Pancreas (tissue), 10 donors: ENCODE measurements around the gene LENG8. TPM values are rescaled to one million over a fixed set of nuclear protein-coding genes. Genes with fewer than 3 reads are reported as not detected.

Source experiments
- ATAC-seq, 4 donors: fragments of 200-7000 bp; cut with Tn5 transposase; one replicate each; pipeline versions ENCODE4 v1.8.0 to v1.9.1; 2020; ENCODE audit warnings: mild to moderate bottlenecking in 4 of 4, moderate library complexity in 4 of 4
- DNase-seq, 6 donors: peaks; one replicate each; pipeline ENCODE4 v3.0.0-alpha.2; 2020
- FAIRE-seq: peaks from 2 replicates; lab custom pipeline; 2012; peaks lifted over from hg19 to GRCh38; lab: Jason Lieb, UNC
- H3K27ac ChIP-seq, 4 donors: fragments of 200-600 bp; sonication (generic); 1 replicate in 3 of 4; 2 replicates in 1 of 4; pipeline versions ENCODE4 v1.5.0 to v1.8.0; 2020
- H3K27me3 ChIP-seq, 4 donors: fragments of 200-600 bp; one replicate each; pipeline ENCODE4 v1.8.0; 2021
- H3K36me3 ChIP-seq, 3 donors: fragments of 200-600 bp; sonication (generic) in 1 of 3; one replicate each; pipeline versions ENCODE4 v1.5.0 to v1.8.0; 2020 to 2021
- H3K4me1 ChIP-seq, 3 donors: fragments of 200-600 bp; one replicate each; pipeline ENCODE4 v1.8.0; 2021
- H3K4me3 ChIP-seq, 4 donors: fragments of 200-600 bp; sonication (generic) in 2 of 4; one replicate each; pipeline versions ENCODE4 v1.5.0 to v1.8.0; 2020 to 2021
- H3K9me3 ChIP-seq, 4 donors: fragments of 200-600 bp; one replicate each; pipeline ENCODE4 v1.8.0; 2021
- WGBS, 2 donors: extraction: QIAGEN DNeasy Blood & Tissue Kit; methylation state at CpG; one replicate each; pipeline ENCODE4 v1.1.7; 2013; 5-methylcytosine and 5-hydroxymethylcytosine counted together
- intact Hi-C, 3 donors: fragments of 100-400 bp; cut with DNase I; formaldehyde crosslinking; loops; one replicate each; pipeline versions ENCODE4 v1.11.1 to v1.14.2; 2022
- polyA plus RNA-seq, 2 donors: library from polyadenylated mRNA; stranded (reverse); fragments of 200-250 nt; gene quantifications; one replicate each; pipeline ENCODE4 v1.2.3, GENCODE V29; 2013
- total RNA-seq, 6 donors: library from RNA; stranded (reverse); fragmentation: NEBNext Ultra II Directional in 4 of 6; extraction: Animal tissue kit (Norgen Biotek cat#: 25700) in 4 of 6; gene quantifications; one replicate each; pipeline versions ENCODE4 v1.2.1 to v1.2.4, GENCODE V29; 2021 to 2023
- TF ChIP-seq, protein P1 (sequence below), 4 donors: fragments of 200-600 bp; sonication (generic) in 3 of 4; IDR thresholded peaks; one replicate each; pipeline versions ENCODE4 v1.5.0 to v1.8.0; 2021; ENCODE audit warnings: antibody characterized with exemption in 4 of 4
- donor health status: healthy with polysubstance abuse.
- donor health status: DM: no; HTN: no; CAD: no; lungs with moderate emphysema.
- donor health status: DM: no; HTN: no; CAD: no.
- donor health status: control.
- donor health status: control.
- donor health status: Bipolar disorder and iron deficiency.
- donor health status: DM: yes; HTN: yes; CAD: no.
- donor health status: DM: no; HTN: no; CAD: no.
- donor health status: DM: no; HTN: no; CAD: no.
- donor health status: DM: yes; HTN: yes; CAD: no.

LENG8 gene
- total and polyA plus RNA-seq, 8 donors: 64.8 to 657 (median 142) TPM

DNA sequence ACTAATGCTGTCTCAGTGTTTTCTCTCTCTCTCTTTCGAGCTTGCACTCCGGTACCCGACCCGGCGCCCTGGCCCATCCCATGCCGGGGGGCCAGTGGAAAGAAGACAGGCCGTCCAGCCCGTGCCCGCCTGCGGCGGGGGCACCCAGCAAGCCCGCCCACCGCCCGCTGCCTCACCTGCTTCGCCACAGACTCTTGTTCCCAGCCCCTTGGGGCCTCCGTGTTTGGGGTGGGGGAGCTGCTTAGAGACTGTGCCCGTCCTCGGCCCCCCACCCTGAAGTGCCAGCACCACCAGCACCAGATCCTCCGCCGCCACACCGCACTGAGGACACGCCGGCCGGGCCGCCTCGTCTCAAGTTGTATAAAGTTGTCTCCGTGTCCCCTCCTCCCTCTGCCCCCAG is 12.2 kb downstream of the LENG8 start:
- Histone ChIP-seq H3K27me3 (no peaks in the 10 kb centered on the region), H3K27ac (peak overlapping the region in 3 of 4 donors; percentile 97 to 99 (median 99)), H3K9me3 (no peaks in the 10 kb centered on the region), H3K36me3 (peaks cover 9 to 60% (median 42%) of the 10 kb centered on the region in 3 donors), H3K4me3 (peak overlapping the region in 1 of 4 donors; percentile 58), H3K4me1 (peaks cover 19 to 49% (median 31%) of the 10 kb centered on the region in 3 donors)
- FAIRE-seq (no peak), DNase-seq (peak in 4 of 6 donors; percentile 50 to 81 (median 64)), ATAC-seq (no peak)
- TF ChIP-seq, protein P1, sequence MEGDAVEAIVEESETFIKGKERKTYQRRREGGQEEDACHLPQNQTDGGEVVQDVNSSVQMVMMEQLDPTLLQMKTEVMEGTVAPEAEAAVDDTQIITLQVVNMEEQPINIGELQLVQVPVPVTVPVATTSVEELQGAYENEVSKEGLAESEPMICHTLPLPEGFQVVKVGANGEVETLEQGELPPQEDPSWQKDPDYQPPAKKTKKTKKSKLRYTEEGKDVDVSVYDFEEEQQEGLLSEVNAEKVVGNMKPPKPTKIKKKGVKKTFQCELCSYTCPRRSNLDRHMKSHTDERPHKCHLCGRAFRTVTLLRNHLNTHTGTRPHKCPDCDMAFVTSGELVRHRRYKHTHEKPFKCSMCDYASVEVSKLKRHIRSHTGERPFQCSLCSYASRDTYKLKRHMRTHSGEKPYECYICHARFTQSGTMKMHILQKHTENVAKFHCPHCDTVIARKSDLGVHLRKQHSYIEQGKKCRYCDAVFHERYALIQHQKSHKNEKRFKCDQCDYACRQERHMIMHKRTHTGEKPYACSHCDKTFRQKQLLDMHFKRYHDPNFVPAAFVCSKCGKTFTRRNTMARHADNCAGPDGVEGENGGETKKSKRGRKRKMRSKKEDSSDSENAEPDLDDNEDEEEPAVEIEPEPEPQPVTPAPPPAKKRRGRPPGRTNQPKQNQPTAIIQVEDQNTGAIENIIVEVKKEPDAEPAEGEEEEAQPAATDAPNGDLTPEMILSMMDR (IDR thresholded peaks at IDR 0.05): no peak
- intact Hi-C loops: no loop called here
- 48 to 71% methylated on average over 23 to 27 of the region's 27 CpGs for WGBS, 2 donors

DNA sequence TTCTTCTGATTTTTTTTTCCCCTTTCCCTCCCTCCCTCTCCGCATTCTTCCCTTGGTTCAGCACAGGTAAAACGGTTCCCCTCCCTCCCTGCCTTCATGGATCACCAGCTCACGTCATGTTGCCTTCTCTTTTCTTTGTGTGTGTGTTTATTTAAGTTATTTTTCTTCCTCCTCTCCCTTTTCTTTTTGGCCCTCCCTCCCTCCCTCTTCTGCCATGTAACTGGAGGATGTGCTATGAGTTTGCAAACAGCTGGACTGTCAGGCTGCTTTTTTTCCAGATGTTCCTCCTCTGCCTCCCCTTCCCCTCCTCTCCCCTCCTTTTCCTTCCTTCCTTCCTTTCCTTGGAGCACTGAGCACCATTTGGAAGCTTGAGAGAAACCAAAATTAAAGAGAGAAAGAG is 12.6 kb downstream of the LENG8 start:
- Histone ChIP-seq H3K9me3 (no peaks in the 10 kb centered on the region), H3K27me3 (no peaks in the 10 kb centered on the region), H3K27ac (peak overlapping the region; percentile 97 to 99 (median 99)), H3K4me3 (peak overlapping the region in 2 of 4 donors; percentile 55 to 58), H3K36me3 (peaks cover 9 to 56% (median 38%) of the 10 kb centered on the region in 3 donors), H3K4me1 (peaks cover 23 to 53% (median 31%) of the 10 kb centered on the region in 3 donors)
- intact Hi-C loops: no loop called here
- TF ChIP-seq, protein P1 (IDR thresholded peaks at IDR 0.05): no peak
- ATAC-seq (no peak), DNase-seq (no peak), FAIRE-seq (no peak)
- 27 to 36% methylated on average over 3 of the region's 3 CpGs for WGBS, 2 donors

DNA sequence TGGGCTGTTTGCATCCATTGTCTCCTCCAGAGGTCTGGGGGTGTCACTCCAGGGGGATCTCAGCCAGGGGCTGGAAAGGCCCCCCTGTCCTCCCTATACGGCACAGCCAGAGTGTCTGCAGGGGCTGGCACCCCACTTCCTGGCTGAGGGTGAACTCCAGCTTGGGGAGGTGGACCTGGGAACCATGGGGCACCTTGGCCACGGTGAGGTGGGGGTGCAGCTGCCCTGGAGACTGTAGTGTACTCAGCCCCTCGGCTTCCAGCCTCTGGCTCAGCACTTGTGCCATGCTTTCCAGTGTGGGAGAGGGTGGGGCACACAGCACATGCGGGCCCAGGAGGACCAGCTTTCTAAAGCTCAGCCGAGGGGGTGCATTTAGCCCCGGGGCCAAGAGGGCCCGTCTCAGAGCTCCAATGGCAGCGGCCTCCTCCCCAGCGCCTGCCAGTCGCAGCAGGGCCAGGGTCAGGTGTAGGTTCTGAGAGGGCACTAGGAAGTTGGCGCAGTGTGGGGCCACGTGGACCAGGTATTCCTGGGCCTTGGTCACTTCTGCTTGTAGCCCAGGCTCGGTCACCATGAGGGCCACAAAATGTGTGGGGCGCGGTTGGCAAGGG is 13.2 kb downstream of the LENG8 start:
- TF ChIP-seq, protein P1 (IDR thresholded peaks at IDR 0.05): no peak
- Histone ChIP-seq H3K9me3 (no peaks in the 10 kb centered on the region), H3K27me3 (no peaks in the 10 kb centered on the region), H3K27ac (peak overlapping the region; percentile 97 to 99 (median 99)), H3K4me1 (peaks cover 26 to 56% (median 31%) of the 10 kb centered on the region in 3 donors), H3K36me3 (peaks cover 9 to 51% (median 32%) of the 10 kb centered on the region in 3 donors), H3K4me3 (peak overlapping the region in 3 of 4 donors; percentile 55 to 61 (median 58))
- FAIRE-seq: no peak
- intact Hi-C loops: no loop called here
- peak in 5 of 6 donors; percentile 69 to 90 (median 71) for DNase-seq
- ATAC-seq: peak in 2 of 4 donors; percentile 1 to 3
- WGBS, 2 donors: 40 to 43% methylated on average over 15 of the region's 15 CpGs

DNA sequence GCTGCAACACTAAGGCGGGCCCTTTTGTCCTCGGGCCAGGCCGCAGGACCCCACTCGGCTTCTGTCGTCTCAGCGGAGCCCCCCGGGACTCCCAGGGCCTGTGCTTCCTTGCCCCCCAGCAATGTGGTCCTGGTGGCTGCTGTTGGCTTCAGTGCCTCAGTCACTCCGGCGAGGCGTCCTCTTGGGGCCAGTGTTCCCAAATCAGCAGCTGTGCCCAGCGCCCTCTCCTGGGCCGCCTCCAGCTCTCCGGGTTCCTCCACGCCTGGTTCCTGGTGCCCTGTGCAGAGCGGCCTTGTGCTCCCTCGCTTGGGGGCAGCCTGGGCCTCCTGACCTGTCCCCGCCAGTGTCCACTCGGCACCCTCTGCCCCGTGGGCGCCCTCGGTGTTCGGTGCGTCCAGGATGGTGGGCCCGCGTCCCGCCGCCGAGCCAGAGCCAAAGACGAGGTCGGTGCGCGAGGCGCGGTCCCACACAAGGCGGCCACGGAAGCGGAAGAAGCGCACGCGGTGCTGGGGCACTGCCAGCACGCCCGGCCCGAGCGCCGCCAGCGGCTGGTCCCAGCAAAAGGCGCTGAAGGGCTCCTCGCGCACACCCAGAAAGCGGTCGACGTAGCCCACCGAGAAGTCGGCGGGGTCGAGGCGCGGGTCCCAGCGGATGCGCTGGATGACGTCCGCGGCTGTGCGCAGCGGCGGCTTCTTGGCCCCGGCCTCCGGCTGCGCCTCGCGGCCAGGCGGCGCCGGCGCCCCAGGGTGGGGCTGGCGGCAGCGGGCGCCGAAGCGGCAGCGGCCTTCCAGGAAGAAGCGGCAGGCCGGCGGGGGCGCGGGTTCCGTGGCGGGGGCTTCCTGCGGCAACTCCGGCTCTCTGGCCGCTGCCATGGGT is 13.9 kb downstream of the LENG8 start:
- H3K36me3 ChIP-seq: peaks cover 3 to 43% (median 25%) of the 10 kb centered on the region in 3 donors
- peaks cover 26 to 53% (median 37%) of the 10 kb centered on the region in 3 donors for H3K4me1 ChIP-seq
- no peaks in the 10 kb centered on the region for H3K9me3 ChIP-seq
- no peaks in the 10 kb centered on the region for H3K27me3 ChIP-seq
- DNase-seq (peak; percentile 75 to 93 (median 84)), ATAC-seq (peak; percentile 17 to 26 (median 19)), FAIRE-seq (no peak)
- intact Hi-C loops: no loop called here
- TF ChIP-seq, protein P1 (IDR thresholded peaks at IDR 0.05): no peak
- 2 to 3% methylated on average over 71 to 91 of the region's 91 CpGs for WGBS, 2 donors
- peak overlapping the region; percentile 97 to 99 (median 99) for H3K27ac ChIP-seq
- peak overlapping the region; percentile 38 to 61 (median 56) for H3K4me3 ChIP-seq
